Neural progenitor cell (in vitro differentiated cells): Measurements from ENCODE around the gene MFAP4.

Source experiments
- CTCF ChIP-seq: fragments of 200-600 bp; sonication (generic); IDR thresholded peaks from 2 replicates; pipeline ENCODE4 v1.5.1; 2017; ENCODE audit warnings: antibody characterized with exemption, mild to moderate bottlenecking
- EZH2 ChIP-seq: fragments of 200-600 bp; sonication (generic); IDR thresholded peaks from 2 replicates; pipeline ENCODE4 v1.6.1; 2017; ENCODE audit warnings: antibody characterized with exemption, mild to moderate bottlenecking, moderate library complexity
- EZH2phosphoT487 ChIP-seq: fragments of 200-600 bp; sonication (generic); IDR thresholded peaks from 2 replicates; pipeline ENCODE4 v1.6.1; 2017; ENCODE audit warnings: antibody characterized with exemption

DNA sequence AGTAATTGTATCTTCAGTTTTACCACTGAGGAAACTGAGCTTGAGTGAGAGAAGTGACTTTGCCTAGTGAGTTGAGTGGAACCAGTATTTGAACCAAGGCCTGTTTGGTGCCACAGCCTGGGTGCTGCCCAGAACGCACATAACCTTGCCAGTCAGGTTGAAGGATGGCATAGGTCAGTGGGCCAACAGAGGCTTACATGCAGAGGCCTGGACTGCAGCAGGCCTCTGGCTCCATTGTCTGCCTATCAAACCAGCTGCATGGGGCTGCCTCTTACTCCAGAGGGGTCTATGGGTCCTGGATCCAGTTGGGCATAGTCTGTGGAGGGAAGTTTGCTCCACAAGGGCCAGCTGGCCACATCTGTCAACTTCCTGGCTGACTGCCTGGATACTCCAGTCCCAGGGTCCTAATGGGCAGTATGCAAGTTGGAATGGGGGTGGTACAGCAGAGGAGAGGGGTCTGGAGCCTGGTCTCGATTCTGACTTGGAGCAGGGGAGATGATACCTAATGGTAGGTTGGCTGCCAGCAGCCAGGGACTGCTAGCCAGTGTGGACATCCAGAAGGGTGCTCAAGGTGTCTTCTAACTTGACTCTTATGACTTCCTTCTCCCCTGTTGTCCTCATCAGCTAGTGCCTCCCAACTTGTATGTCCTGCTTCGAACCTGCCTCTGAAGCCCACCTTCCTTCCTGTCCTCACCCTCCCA, 12.9 kb upstream of the MFAP4 start:
- TF ChIP-seq CTCF: no peak
- no peak for TF ChIP-seq EZH2
- no peak for TF ChIP-seq EZH2phosphoT487
